BJ (cell line): ENCODE data around the gene PITPNC1. TPM values are rescaled to one million over a fixed set of nuclear protein-coding genes. Genes with fewer than 3 reads are reported as not detected.

Experiments
- CTCF ChIA-PET: fragments of 350-600 bp; formaldehyde crosslinking; extraction: SDS; loops from one replicate; lab custom pipeline; 2021; ENCODE audit warnings: antibody characterized with exemption, inconsistent platforms; lab: Yijun Ruan, JAX
- POLR2A ChIA-PET: fragments of 300-600 bp; sonication (Branson Sonifier 250); formaldehyde crosslinking; extraction: SDS; loops from one replicate; lab custom pipeline; 2021; ENCODE audit warnings: antibody characterized with exemption; lab: Charles Lee
- DNase-seq: peaks from one replicate; pipeline ENCODE4 v3.0.0-alpha.2; 2011; ENCODE audit warnings: low read depth
- H3K27me3 ChIP-seq: 2 replicates; pipeline ENCODE4 v1.6.0; 2011; ENCODE audit warnings: low read length; ENCODE audit not compliant: control insufficient read depth, insufficient read depth
- H3K36me3 ChIP-seq: 2 replicates; pipeline ENCODE4 v1.5.1; 2011; ENCODE audit warnings: low read length; ENCODE audit not compliant: control insufficient read depth, insufficient read depth
- H3K4me3 ChIP-seq: 2 replicates; pipeline ENCODE4 v1.5.1; 2011; ENCODE audit warnings: low read depth, mild to moderate bottlenecking, control low read depth, low read length
- polyA plus RNA-seq: library from polyadenylated mRNA; depleted of rRNA; stranded (reverse); fragments of >200 nt; gene quantifications from 2 replicates; pipeline ENCODE4 v1.2.3, GENCODE V29; 2011
- TF ChIP-seq, protein P1 (sequence below): IDR thresholded peaks from 2 replicates; pipeline ENCODE4 v1.5.1; 2011; ENCODE audit warnings: low read depth, mild to moderate bottlenecking, control low read depth, inconsistent platforms, low read length, moderate library complexity; ENCODE audit not compliant: insufficient read depth

Gene PITPNC1
- polyA plus RNA-seq, 1 experiment: 4.6 TPM

DNA sequence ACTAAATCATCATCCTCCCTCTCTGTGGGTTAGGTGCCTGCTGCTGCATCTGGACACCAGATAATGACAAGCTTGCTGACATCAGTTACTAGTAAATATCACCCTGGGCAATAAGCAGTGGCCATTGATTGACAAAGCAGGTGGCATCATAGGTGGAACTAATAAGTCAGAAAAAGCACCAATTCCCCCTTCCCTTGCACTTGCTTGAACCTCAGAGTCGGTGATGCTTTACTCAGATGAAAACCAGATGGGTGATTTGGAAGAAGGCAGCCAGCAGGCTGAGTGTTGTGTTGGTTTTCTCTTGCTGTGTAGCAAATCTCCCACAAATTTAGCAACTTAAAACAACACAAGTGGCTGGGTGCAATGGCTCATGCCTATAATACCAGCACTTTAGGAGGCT, 193.7 kb downstream of the PITPNC1 start:
- no peak overlapping the region for H3K4me3 ChIP-seq
- CTCF ChIA-PET: interaction anchor here (1.7 kb wide), 1 partner anchor 192 kb away, joined by 7 read pairs; no protein-coding TSS in a partner anchor
- TF ChIP-seq, protein P1, sequence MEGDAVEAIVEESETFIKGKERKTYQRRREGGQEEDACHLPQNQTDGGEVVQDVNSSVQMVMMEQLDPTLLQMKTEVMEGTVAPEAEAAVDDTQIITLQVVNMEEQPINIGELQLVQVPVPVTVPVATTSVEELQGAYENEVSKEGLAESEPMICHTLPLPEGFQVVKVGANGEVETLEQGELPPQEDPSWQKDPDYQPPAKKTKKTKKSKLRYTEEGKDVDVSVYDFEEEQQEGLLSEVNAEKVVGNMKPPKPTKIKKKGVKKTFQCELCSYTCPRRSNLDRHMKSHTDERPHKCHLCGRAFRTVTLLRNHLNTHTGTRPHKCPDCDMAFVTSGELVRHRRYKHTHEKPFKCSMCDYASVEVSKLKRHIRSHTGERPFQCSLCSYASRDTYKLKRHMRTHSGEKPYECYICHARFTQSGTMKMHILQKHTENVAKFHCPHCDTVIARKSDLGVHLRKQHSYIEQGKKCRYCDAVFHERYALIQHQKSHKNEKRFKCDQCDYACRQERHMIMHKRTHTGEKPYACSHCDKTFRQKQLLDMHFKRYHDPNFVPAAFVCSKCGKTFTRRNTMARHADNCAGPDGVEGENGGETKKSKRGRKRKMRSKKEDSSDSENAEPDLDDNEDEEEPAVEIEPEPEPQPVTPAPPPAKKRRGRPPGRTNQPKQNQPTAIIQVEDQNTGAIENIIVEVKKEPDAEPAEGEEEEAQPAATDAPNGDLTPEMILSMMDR: no peak
- no peaks in the 10 kb centered on the region for H3K36me3 ChIP-seq
- POLR2A ChIA-PET: no interaction called here
- H3K27me3 ChIP-seq: no peaks in the 10 kb centered on the region
- DNase-seq: no peak

DNA sequence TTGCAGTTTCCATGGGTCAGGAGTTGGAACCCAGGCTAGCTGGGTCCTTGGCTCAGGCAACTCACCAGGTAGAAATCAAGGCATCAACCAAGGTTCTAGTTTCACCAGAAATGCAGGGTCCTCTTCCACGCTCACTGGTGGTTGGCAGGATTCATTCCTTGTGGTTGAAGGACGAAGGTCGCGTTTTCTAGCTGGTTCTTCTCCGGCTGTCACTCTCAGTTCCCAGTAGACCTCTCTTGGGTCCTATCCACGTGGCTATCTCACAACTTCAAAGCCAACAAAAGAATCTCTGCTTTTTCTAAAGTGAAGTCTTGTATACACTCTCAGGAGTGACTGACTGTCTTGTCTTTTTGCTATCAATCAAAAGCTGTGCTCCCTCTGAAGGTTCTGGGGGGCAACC, 194.4 kb downstream of the PITPNC1 start:
- DNase-seq: no peak
- Histone ChIP-seq H3K4me3 (no peak overlapping the region), H3K36me3 (no peaks in the 10 kb centered on the region), H3K27me3 (no peaks in the 10 kb centered on the region)
- CTCF ChIA-PET: interaction anchor here (1.7 kb wide), 1 partner anchor 193 kb away, joined by 7 read pairs; no protein-coding TSS in a partner anchor
- TF ChIP-seq, protein P1: no peak
- POLR2A ChIA-PET: no interaction called here

DNA sequence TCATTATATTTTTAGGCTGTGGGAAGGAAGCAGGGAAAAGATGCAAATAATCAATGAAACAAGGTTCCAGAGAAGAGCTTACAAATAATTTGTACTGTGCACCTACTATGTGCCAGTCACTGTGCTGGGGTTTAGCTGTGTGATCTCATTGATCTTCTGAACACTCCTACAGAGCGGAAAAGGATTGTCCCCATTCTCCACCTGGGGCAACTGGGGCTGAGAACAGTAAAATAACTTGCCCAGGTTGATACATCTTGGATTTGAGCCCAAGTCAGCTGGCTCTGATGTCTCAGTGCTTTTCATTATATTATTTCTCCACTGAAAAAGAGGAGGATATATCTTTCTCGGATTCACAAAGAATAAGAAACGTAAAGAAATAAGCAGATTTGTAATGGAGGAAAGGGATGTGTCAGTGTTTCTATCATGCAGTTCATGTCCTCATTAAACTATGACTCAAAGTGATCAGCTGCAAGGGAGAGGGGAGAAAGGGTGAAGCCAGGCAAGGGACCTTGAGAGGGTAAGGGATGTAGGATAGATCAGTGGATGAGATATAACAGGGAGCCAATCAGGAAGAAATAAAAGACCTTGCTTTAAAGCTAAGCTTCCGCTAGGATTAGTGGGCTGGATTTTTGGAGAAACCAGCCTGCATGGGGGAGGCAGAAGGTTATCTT, 197.0 kb downstream of the PITPNC1 start:
- POLR2A ChIA-PET: no interaction called here
- Histone ChIP-seq H3K36me3 (no peaks in the 10 kb centered on the region), H3K27me3 (no peaks in the 10 kb centered on the region), H3K4me3 (no peak overlapping the region)
- DNase-seq: no peak
- TF ChIP-seq, protein P1: no peak
- CTCF ChIA-PET: interaction anchor here (1.0 kb wide), 1 partner anchor 37 kb away, joined by 3 read pairs; no protein-coding TSS in a partner anchor

DNA sequence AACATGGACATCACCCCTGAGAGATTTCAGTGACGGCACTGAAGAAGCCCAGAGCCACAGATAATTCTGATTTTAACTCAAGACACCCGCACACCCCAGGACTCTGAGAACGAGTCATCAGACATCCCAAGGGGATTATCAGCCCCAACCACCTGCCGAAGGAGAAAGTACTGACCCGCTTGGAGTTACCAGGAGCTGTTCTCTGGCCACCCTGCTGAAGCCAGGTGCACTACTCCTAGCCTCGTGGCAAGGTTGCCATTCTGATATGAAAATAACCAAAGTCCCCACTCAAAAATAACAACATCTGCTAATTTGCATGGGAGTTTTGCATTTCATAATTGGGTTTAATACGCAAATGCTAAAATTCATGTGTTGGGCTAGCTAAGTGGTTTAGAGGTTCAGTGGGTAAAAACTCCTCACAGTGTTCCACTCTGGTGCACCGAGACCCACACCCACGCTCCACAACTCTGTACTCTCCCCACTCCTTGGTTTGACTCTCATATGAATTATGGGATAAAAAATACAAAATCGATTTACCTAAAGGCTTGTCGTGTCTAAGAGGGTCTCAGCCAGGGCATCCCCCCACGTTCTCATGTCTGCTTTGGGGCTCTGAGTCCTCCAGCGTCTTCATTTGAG, 197.7 kb downstream of the PITPNC1 start:
- ChIA-PET POLR2A (no interaction called here), CTCF (interaction anchor here (1.0 kb wide), 1 partner anchor 37 kb away, joined by 3 read pairs; no protein-coding TSS in a partner anchor)
- H3K36me3 ChIP-seq: no peaks in the 10 kb centered on the region
- no peak overlapping the region for H3K4me3 ChIP-seq
- no peaks in the 10 kb centered on the region for H3K27me3 ChIP-seq
- no peak for DNase-seq
- TF ChIP-seq, protein P1: no peak

DNA sequence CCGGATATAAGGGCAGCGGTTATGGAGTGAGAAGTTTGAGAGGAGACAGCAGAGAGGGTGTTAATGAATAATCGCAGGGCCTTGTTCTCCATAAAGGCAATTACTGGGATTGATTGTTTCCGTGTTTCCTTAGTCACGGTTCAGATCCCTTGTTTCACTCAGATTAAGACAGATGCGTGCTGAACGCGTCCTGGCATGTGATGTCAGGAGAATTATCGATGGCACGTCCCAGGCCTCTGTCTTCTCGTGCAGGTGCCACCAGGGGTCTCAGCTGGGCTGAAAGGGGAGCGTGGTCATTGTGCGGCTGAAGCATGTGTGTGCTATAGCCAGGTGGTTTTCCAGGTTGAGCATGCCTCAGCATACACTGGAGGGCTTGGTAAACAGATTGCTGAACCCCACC, 198.2 kb downstream of the PITPNC1 start:
- ChIA-PET POLR2A (no interaction called here), CTCF (no interaction called here)

More for the DNA sequence above, 198.2 kb downstream of the PITPNC1 start:
- DNase-seq: no peak
- no peaks in the 10 kb centered on the region for H3K27me3 ChIP-seq
- TF ChIP-seq, protein P1: no peak
- H3K36me3 ChIP-seq: no peaks in the 10 kb centered on the region
- H3K4me3 ChIP-seq: no peak overlapping the region
